GM23338 (cell line): ENCODE data around the gene PRKCH. TPM values are rescaled to one million over a fixed set of nuclear protein-coding genes. Genes with fewer than 3 reads are reported as not detected.

Experiments used
- ATAC-seq: fragments of 200-7000 bp; cut with Tn5 transposase; 3 replicates; pipeline ENCODE4 v1.9.1; 2020
- DNase-seq: peaks from one replicate; pipeline ENCODE4 v3.0.0-alpha.2; 2015; ENCODE audit warnings: low spot score
- H2AFZ ChIP-seq: fragments of 200-600 bp; sonication (generic); 2 replicates; pipeline ENCODE4 v1.8.0; 2016; ENCODE audit warnings: antibody characterized with exemption, mild to moderate bottlenecking, moderate library complexity
- H3F3A ChIP-seq: fragments of 200-600 bp; sonication (generic); replicated peaks from 2 replicates; pipeline ENCODE4 v1.8.0; 2017; ENCODE audit warnings: antibody characterized with exemption, mixed run types, low read depth
- H3K27ac ChIP-seq: fragments of 200-600 bp; sonication (generic); 2 replicates; pipeline ENCODE4 v1.6.1; 2016; ENCODE audit warnings: low read depth
- H3K27me3 ChIP-seq: fragments of 200-600 bp; sonication (generic); 2 replicates; pipeline ENCODE4 v1.8.0; 2016; ENCODE audit warnings: mild to moderate bottlenecking, mixed run types, moderate library complexity; ENCODE audit not compliant: insufficient read depth
- H3K36me3 ChIP-seq: fragments of 200-600 bp; sonication (generic); 2 replicates; pipeline ENCODE4 v1.8.0; 2016; ENCODE audit warnings: mild to moderate bottlenecking; ENCODE audit not compliant: insufficient read depth
- H3K4me1 ChIP-seq: fragments of 200-600 bp; sonication (generic); 2 replicates; pipeline ENCODE4 v1.8.0; 2016; ENCODE audit warnings: mild to moderate bottlenecking, moderate library complexity; ENCODE audit not compliant: insufficient read depth
- H3K4me2 ChIP-seq: fragments of 200-600 bp; sonication (generic); 2 replicates; pipeline ENCODE4 v1.7.1; 2017; ENCODE audit warnings: mixed run types
- H3K4me3 ChIP-seq: fragments of 200-600 bp; sonication (generic); 2 replicates; pipeline ENCODE4 v1.6.1; 2016; ENCODE audit warnings: mixed run types
- H3K79me2 ChIP-seq: fragments of 200-600 bp; sonication (generic); replicated peaks from 2 replicates; pipeline ENCODE4 v1.8.0; 2017; ENCODE audit warnings: mild to moderate bottlenecking; ENCODE audit not compliant: insufficient read depth
- H3K9me2 ChIP-seq: fragments of 200-600 bp; sonication (generic); 2 replicates; pipeline ENCODE4 v1.8.0; 2017; ENCODE audit not compliant: insufficient read depth
- H4K20me1 ChIP-seq: fragments of 200-600 bp; sonication (generic); replicated peaks from 2 replicates; pipeline ENCODE4 v1.8.0; 2017; ENCODE audit warnings: mild to moderate bottlenecking; ENCODE audit not compliant: insufficient read depth
- H3K27ac Mint-ChIP-seq: 2 replicates; pipeline ENCODE4 v1.8.0; 2020; ENCODE audit warnings: inconsistent platforms, mild to moderate bottlenecking, moderate library complexity, mixed read lengths
- H3K27me3 Mint-ChIP-seq: 3 replicates; pipeline ENCODE4 v1.8.0; 2022; ENCODE audit warnings: low read depth, mild to moderate bottlenecking, moderate library complexity, mixed read lengths, inconsistent platforms; ENCODE audit not compliant: insufficient read depth, poor library complexity
- H3K36me3 Mint-ChIP-seq: 3 replicates; pipeline ENCODE4 v1.8.0; 2021; ENCODE audit warnings: low read depth, mild to moderate bottlenecking, inconsistent platforms, moderate library complexity, mixed read lengths
- H3K4me1 Mint-ChIP-seq: 3 replicates; pipeline ENCODE4 v1.8.0; 2020; ENCODE audit warnings: mild to moderate bottlenecking, inconsistent platforms, mixed read lengths
- H3K4me3 Mint-ChIP-seq: 3 replicates; pipeline ENCODE4 v1.8.0; 2021; ENCODE audit warnings: moderate library complexity, mild to moderate bottlenecking, inconsistent platforms, mixed read lengths
- H3K9me3 Mint-ChIP-seq: 3 replicates; pipeline ENCODE4 v1.8.0; 2020; ENCODE audit warnings: moderate library complexity, mild to moderate bottlenecking, inconsistent platforms, mixed read lengths
- CREB1 ChIP-seq: fragments of 250-450 bp; sonication (Bioruptor Pico); IDR thresholded peaks from 2 replicates; pipeline ENCODE4 v1.5.0; 2020; ENCODE audit warnings: low read depth, mild to moderate bottlenecking, moderate library complexity
- ETS1 ChIP-seq: IDR thresholded peaks from 2 replicates; pipeline ENCODE4 v1.6.1; 2016; ENCODE audit warnings: antibody characterized with exemption
- EZH2 ChIP-seq: fragments of 200-600 bp; sonication (generic); IDR thresholded peaks from one replicate; pipeline ENCODE4 v1.8.0; 2017; ENCODE audit warnings: antibody characterized with exemption, mild to moderate bottlenecking, low read depth; ENCODE audit not compliant: unreplicated experiment
- EZH2phosphoT487 ChIP-seq: fragments of 200-600 bp; sonication (generic); IDR thresholded peaks from one replicate; pipeline ENCODE4 v1.8.1; 2018; ENCODE audit warnings: antibody characterized with exemption; ENCODE audit not compliant: unreplicated experiment
- NANOG ChIP-seq: IDR thresholded peaks from 2 replicates; pipeline ENCODE4 v1.6.1; 2016; ENCODE audit warnings: antibody characterized with exemption, borderline replicate concordance
- POLR2AphosphoS5 ChIP-seq: IDR thresholded peaks from 2 replicates; pipeline ENCODE4 v1.6.1; 2016; ENCODE audit warnings: antibody characterized with exemption, low read depth
- STAT1 ChIP-seq: IDR thresholded peaks from one replicate; pipeline ENCODE4 v1.6.1; 2016; ENCODE audit warnings: antibody characterized with exemption; ENCODE audit not compliant: unreplicated experiment
- ZNF114 ChIP-seq: fragments of 250-450 bp; sonication (Bioruptor Pico); IDR thresholded peaks from 2 replicates; pipeline ENCODE4 v1.5.0; 2020; ENCODE audit warnings: mild to moderate bottlenecking, moderate library complexity
- ZNF331 ChIP-seq: fragments of 250-450 bp; sonication (Bioruptor Pico); IDR thresholded peaks from 2 replicates; pipeline ENCODE4 v1.5.0; 2020; ENCODE audit warnings: low read depth, mild to moderate bottlenecking, moderate library complexity
- polyA plus RNA-seq: library from polyadenylated mRNA; unstranded; fragments of >200 nt; fragmentation: Nextera tagmentation; extraction: Ambion mirVana; gene quantifications from 2 replicates; pipeline ENCODE4 v1.2.1, GENCODE V29; 2016
- total RNA-seq: library from RNA; depleted of rRNA; stranded (reverse); fragments of >200 nt; shearing (Covaris generic); gene quantifications from 2 replicates; pipeline ENCODE4 v1.2.3, GENCODE V29; 2014
- TF ChIP-seq, protein P1 (sequence below): IDR thresholded peaks from one replicate; pipeline ENCODE4 v1.6.1; 2018; ENCODE audit warnings: antibody characterized with exemption; ENCODE audit not compliant: unreplicated experiment
- TF ChIP-seq, protein P2 (sequence below), 2 experiments: fragments of 200-600 bp in 1 of 2; sonication (generic) in 1 of 2; conservative IDR thresholded peaks; 2 replicates each; pipeline versions ENCODE4 v1.5.1 to v1.6.1; 2016 to 2017; ENCODE audit warnings: antibody characterized with exemption in 2 of 2, low read depth in 2 of 2, mild to moderate bottlenecking in 2 of 2, moderate library complexity in 1 of 2

PRKCH gene
- total and polyA plus RNA-seq, 2 experiments from 2014 or later, result 5.4 to 10.1 TPM

- no peak overlapping the region for H2AFZ ChIP-seq
- no peaks in the 10 kb centered on the region for H3K36me3 ChIP-seq
- DNase-seq, result no peak
- H3K9me2 ChIP-seq, result no peaks in the 10 kb centered on the region
- H3K9me3 Mint-ChIP-seq, result no peaks in the 10 kb centered on the region
- no peak for TF ChIP-seq ETS1
- TF ChIP-seq POLR2AphosphoS5, result no peak
- no peak for TF ChIP-seq STAT1
- no peaks in the 10 kb centered on the region for H3K79me2 ChIP-seq
- H3K27me3 ChIP-seq, result no peaks in the 10 kb centered on the region
- no peaks in the 10 kb centered on the region for H4K20me1 ChIP-seq
- H3K4me2 ChIP-seq, result no peak overlapping the region
- no peak overlapping the region for H3K4me3 Mint-ChIP-seq
- H3K36me3 Mint-ChIP-seq, result no peaks in the 10 kb centered on the region
- no peak overlapping the region for H3K27ac ChIP-seq
- no peak overlapping the region for H3K4me3 ChIP-seq
- H3K4me1 Mint-ChIP-seq, result peaks cover 14% of the 10 kb centered on the region
- no peaks in the 10 kb centered on the region for H3F3A ChIP-seq
- ATAC-seq, result no peak
- no peak overlapping the region for H3K27ac Mint-ChIP-seq
- no peaks in the 10 kb centered on the region for H3K4me1 ChIP-seq
- no peaks in the 10 kb centered on the region for H3K27me3 Mint-ChIP-seq
Measured at GRCh38 chr14:61484031-61484430, 162.7 kb downstream of the PRKCH start.

- H3K9me2 ChIP-seq, result no peaks in the 10 kb centered on the region
- DNase-seq, result no peak
- H3F3A ChIP-seq, result no peaks in the 10 kb centered on the region
- H3K27me3 Mint-ChIP-seq, result no peaks in the 10 kb centered on the region
- H3K27me3 ChIP-seq, result no peaks in the 10 kb centered on the region
- no peaks in the 10 kb centered on the region for H3K36me3 Mint-ChIP-seq
- ATAC-seq, result no peak
- peaks cover 11% of the 10 kb centered on the region for H3K4me1 Mint-ChIP-seq
- H3K4me1 ChIP-seq, result no peaks in the 10 kb centered on the region
- H2AFZ ChIP-seq, result no peak overlapping the region
- no peak overlapping the region for H3K27ac Mint-ChIP-seq
- H3K9me3 Mint-ChIP-seq, result no peaks in the 10 kb centered on the region
- no peaks in the 10 kb centered on the region for H4K20me1 ChIP-seq
- no peaks in the 10 kb centered on the region for H3K36me3 ChIP-seq
- H3K27ac ChIP-seq, result no peak overlapping the region
- no peak overlapping the region for H3K4me3 ChIP-seq
- no peak overlapping the region for H3K4me3 Mint-ChIP-seq
- no peaks in the 10 kb centered on the region for H3K79me2 ChIP-seq
- H3K4me2 ChIP-seq, result no peak overlapping the region
- no peak for TF ChIP-seq ZNF114 (CRISPR knock-in tag)
- TF ChIP-seq, protein P1, sequence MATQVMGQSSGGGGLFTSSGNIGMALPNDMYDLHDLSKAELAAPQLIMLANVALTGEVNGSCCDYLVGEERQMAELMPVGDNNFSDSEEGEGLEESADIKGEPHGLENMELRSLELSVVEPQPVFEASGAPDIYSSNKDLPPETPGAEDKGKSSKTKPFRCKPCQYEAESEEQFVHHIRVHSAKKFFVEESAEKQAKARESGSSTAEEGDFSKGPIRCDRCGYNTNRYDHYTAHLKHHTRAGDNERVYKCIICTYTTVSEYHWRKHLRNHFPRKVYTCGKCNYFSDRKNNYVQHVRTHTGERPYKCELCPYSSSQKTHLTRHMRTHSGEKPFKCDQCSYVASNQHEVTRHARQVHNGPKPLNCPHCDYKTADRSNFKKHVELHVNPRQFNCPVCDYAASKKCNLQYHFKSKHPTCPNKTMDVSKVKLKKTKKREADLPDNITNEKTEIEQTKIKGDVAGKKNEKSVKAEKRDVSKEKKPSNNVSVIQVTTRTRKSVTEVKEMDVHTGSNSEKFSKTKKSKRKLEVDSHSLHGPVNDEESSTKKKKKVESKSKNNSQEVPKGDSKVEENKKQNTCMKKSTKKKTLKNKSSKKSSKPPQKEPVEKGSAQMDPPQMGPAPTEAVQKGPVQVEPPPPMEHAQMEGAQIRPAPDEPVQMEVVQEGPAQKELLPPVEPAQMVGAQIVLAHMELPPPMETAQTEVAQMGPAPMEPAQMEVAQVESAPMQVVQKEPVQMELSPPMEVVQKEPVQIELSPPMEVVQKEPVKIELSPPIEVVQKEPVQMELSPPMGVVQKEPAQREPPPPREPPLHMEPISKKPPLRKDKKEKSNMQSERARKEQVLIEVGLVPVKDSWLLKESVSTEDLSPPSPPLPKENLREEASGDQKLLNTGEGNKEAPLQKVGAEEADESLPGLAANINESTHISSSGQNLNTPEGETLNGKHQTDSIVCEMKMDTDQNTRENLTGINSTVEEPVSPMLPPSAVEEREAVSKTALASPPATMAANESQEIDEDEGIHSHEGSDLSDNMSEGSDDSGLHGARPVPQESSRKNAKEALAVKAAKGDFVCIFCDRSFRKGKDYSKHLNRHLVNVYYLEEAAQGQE, result no peak
- TF ChIP-seq EZH2phosphoT487, result no peak
- TF ChIP-seq EZH2, result no peak
- no peak for TF ChIP-seq STAT1
- no peak for TF ChIP-seq ZNF331 (CRISPR knock-in tag)
- no peak for TF ChIP-seq CREB1 (CRISPR knock-in tag)
- TF ChIP-seq ETS1, result no peak
- TF ChIP-seq POLR2AphosphoS5, result no peak
- no peak for TF ChIP-seq NANOG
- TF ChIP-seq, protein P2, sequence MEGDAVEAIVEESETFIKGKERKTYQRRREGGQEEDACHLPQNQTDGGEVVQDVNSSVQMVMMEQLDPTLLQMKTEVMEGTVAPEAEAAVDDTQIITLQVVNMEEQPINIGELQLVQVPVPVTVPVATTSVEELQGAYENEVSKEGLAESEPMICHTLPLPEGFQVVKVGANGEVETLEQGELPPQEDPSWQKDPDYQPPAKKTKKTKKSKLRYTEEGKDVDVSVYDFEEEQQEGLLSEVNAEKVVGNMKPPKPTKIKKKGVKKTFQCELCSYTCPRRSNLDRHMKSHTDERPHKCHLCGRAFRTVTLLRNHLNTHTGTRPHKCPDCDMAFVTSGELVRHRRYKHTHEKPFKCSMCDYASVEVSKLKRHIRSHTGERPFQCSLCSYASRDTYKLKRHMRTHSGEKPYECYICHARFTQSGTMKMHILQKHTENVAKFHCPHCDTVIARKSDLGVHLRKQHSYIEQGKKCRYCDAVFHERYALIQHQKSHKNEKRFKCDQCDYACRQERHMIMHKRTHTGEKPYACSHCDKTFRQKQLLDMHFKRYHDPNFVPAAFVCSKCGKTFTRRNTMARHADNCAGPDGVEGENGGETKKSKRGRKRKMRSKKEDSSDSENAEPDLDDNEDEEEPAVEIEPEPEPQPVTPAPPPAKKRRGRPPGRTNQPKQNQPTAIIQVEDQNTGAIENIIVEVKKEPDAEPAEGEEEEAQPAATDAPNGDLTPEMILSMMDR (conservative IDR thresholded peaks at IDR 0.05; ENCODE audit: low read depth in 2 of 2), result no peak
Measured at GRCh38 chr14:61484826-61485584, 163.6 kb downstream of the PRKCH start.
